Measurements from ENCODE around the gene SYT17. TPM values are rescaled to one million over a fixed set of nuclear protein-coding genes. Genes with fewer than 3 reads are reported as not detected.

Gene SYT17
- total RNA-seq, 1 experiment from 2014 or later = 10.3 TPM

- ATAC-seq (no peak), DNase-seq (ENCODE audit: low read depth, low spot score) (no peak)
- POLR2A ChIA-PET = no interaction called here
- Histone ChIP-seq H3K4me2 (ENCODE audit: low read length) (no peak overlapping the region), H3K9me2 (ENCODE audit: insufficient read depth) (no peaks in the 10 kb centered on the region), H4K20me1 (ENCODE audit: insufficient read depth) (no peaks in the 10 kb centered on the region), H3K4me1 (ENCODE audit: control insufficient read depth in 1 of 2, insufficient read depth in 2 of 2, low read length in 2 of 2) (no peaks in the 10 kb centered on the region), H3K79me2 (ENCODE audit: insufficient read depth, low read length) (no peaks in the 10 kb centered on the region), H2AFZ (ENCODE audit: low read depth, low read length, poor library complexity, severe bottlenecking) (no peak overlapping the region), H3K27me3 (ENCODE audit: insufficient read depth, low read length) (no peaks in the 10 kb centered on the region), H3K9ac (ENCODE audit: low read length) (no peak overlapping the region), H3K4me3 (replicated peaks in 1 of 2; ENCODE audit: low read depth in 1 of 2, low read length in 2 of 2) (no peak overlapping the region), H3K27ac (ENCODE audit: low read depth, low read length) (no peak overlapping the region), H3K36me3 (ENCODE audit: control insufficient read depth in 1 of 2, insufficient read depth in 2 of 2, low read length in 2 of 2) (no peaks in the 10 kb centered on the region), H3K9me3 (ENCODE audit: control insufficient read depth in 1 of 2, insufficient read depth in 1 of 2, low read depth in 1 of 2, low read length in 2 of 2) (no peaks in the 10 kb centered on the region)
- CTCF ChIA-PET = no interaction called here
- intact Hi-C loops (cut with micrococcal nuclease) = no loop called here
- RAD21 ChIA-PET (ENCODE audit: low non-redundant PET in 1 of 2, low total read pairs in 2 of 2, uncharacterized antibody in 2 of 2, unreplicated experiment in 2 of 2) = no interaction called here
- TF ChIP-seq POLR2A (IDR thresholded peaks at IDR 0.05; ENCODE audit: borderline replicate concordance, extremely low read depth, insufficient read depth, insufficient read length) (no peak), EZH2 (IDR thresholded peaks at IDR 0.05) (no peak), SIN3A (IDR thresholded peaks at IDR 0.05; ENCODE audit: low read depth) (no peak), JUND (IDR thresholded peaks at IDR 0.05) (no peak), RAD21 (IDR thresholded peaks at IDR 0.05; ENCODE audit: low read depth) (no peak), YY1 (IDR thresholded peaks at IDR 0.05; ENCODE audit: extremely low read depth, insufficient replicate concordance, low read depth, low read length) (no peak), SRF (IDR thresholded peaks at IDR 0.05; ENCODE audit: low read depth) (no peak), CBX3 (IDR thresholded peaks at IDR 0.05; ENCODE audit: low read depth) (no peak), ZFX (IDR thresholded peaks at IDR 0.05) (no peak), FOSL1 (IDR thresholded peaks at IDR 0.05; ENCODE audit: low read depth) (no peak), CEBPB (IDR thresholded peaks at IDR 0.05; ENCODE audit: low read depth) (no peak), POLR2AphosphoS5 (IDR thresholded peaks at IDR 0.05; ENCODE audit: low read depth, low read length) (no peak), ZNF274 (IDR thresholded peaks at IDR 0.05; ENCODE audit: low read depth, low read length) (no peak), ZBTB33 (IDR thresholded peaks at IDR 0.05; ENCODE audit: extremely low read depth, insufficient replicate concordance, low read length) (no peak), ELF1 (IDR thresholded peaks at IDR 0.05; ENCODE audit: borderline replicate concordance, low read depth) (no peak), TCF7L2 (IDR thresholded peaks at IDR 0.05; ENCODE audit: borderline replicate concordance, extremely low read depth, insufficient read depth, insufficient read length) (no peak)
- TF ChIP-seq, protein P1, sequence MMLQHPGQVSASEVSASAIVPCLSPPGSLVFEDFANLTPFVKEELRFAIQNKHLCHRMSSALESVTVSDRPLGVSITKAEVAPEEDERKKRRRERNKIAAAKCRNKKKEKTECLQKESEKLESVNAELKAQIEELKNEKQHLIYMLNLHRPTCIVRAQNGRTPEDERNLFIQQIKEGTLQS (IDR thresholded peaks at IDR 0.05) = no peak
- TF ChIP-seq, protein P2, sequence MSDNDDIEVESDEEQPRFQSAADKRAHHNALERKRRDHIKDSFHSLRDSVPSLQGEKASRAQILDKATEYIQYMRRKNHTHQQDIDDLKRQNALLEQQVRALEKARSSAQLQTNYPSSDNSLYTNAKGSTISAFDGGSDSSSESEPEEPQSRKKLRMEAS (IDR thresholded peaks at IDR 0.05) = no peak
- TF ChIP-seq, protein P3, sequence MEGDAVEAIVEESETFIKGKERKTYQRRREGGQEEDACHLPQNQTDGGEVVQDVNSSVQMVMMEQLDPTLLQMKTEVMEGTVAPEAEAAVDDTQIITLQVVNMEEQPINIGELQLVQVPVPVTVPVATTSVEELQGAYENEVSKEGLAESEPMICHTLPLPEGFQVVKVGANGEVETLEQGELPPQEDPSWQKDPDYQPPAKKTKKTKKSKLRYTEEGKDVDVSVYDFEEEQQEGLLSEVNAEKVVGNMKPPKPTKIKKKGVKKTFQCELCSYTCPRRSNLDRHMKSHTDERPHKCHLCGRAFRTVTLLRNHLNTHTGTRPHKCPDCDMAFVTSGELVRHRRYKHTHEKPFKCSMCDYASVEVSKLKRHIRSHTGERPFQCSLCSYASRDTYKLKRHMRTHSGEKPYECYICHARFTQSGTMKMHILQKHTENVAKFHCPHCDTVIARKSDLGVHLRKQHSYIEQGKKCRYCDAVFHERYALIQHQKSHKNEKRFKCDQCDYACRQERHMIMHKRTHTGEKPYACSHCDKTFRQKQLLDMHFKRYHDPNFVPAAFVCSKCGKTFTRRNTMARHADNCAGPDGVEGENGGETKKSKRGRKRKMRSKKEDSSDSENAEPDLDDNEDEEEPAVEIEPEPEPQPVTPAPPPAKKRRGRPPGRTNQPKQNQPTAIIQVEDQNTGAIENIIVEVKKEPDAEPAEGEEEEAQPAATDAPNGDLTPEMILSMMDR (IDR thresholded peaks at IDR 0.05 in 2 of 3, conservative IDR thresholded peaks at IDR 0.05 in 1 of 3; ENCODE audit: borderline replicate concordance in 1 of 3, insufficient read depth in 1 of 3, low read depth in 2 of 3, low read length in 2 of 3) = no peak
- BruUV-seq (replicated peaks) = no TSS peak
Measured at GRCh38 chr16:19147126-19147525, 20.9 kb upstream of the SYT17 start.
